SH-SY5Y (cell line): ENCODE measurements around the gene FSTL4.

ENCODE experiments used
- GATA2 ChIP-seq: IDR thresholded peaks from 2 replicates; pipeline ENCODE4 v1.6.1; 2011; ENCODE audit warnings: mild to moderate bottlenecking, low read depth, low read length
- GATA3 ChIP-seq: IDR thresholded peaks from 2 replicates; pipeline ENCODE4 v1.6.1; 2011; ENCODE audit warnings: low read depth, mild to moderate bottlenecking, low read length, moderate library complexity

DNA sequence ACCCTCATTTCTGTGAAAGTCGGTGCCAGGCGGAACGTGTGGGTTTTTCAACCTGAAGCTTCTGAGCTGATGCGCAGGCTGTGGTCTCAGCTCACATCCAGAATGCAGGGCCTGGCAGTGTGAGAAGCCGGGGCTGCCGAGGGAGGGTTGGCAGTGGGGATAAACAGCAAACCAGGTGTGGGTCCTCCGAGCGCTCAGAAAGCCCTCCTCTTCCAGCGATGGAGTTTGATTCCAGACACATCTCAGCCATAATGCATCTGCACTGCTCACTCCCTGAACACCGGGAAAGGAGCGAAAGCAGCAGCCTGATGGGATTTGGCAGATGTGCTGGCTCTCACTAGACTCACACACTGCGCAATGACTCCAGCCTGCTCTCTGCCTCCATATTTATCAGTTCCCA, 280.4 kb downstream of the FSTL4 start:
- TF ChIP-seq GATA2: no peak
- no peak for TF ChIP-seq GATA3
